Aorta (tissue), 5 donors: ENCODE results near the gene EEFSEC. TPM values are rescaled to one million over a fixed set of nuclear protein-coding genes. Genes with fewer than 3 reads are reported as not detected.

Experiments
- ATAC-seq: fragments of 200-7000 bp; cut with Tn5 transposase; one replicate; pipeline ENCODE4 v1.9.1; 2022; ENCODE audit warnings: moderate library complexity; ENCODE audit not compliant: low FRiP score
- DNase-seq, 2 donors: peaks; one replicate each; pipeline ENCODE4 v3.0.0-alpha.2; 2020
- H3K27ac ChIP-seq, 2 donors: one replicate each; pipeline ENCODE4 v1.5.1; 2013; ENCODE audit warnings: low read length in 2 of 2, mild to moderate bottlenecking in 2 of 2, moderate library complexity in 2 of 2, control low read depth in 1 of 2, inconsistent platforms in 1 of 2, low read depth in 1 of 2
- H3K27me3 ChIP-seq, 2 donors: one replicate each; pipeline ENCODE4 v1.6.1; 2013; ENCODE audit warnings: control low read depth in 1 of 2, low read length in 1 of 2, mild to moderate bottlenecking in 1 of 2, moderate library complexity in 1 of 2; ENCODE audit not compliant: insufficient read depth in 2 of 2, control insufficient read depth in 1 of 2
- H3K36me3 ChIP-seq, 2 donors: one replicate each; pipeline ENCODE4 v1.6.1; 2013; ENCODE audit warnings: control low read depth in 1 of 2, low read length in 1 of 2, mild to moderate bottlenecking in 1 of 2; ENCODE audit not compliant: insufficient read depth in 2 of 2, control insufficient read depth in 1 of 2
- H3K4me1 ChIP-seq, 2 donors: one replicate each; pipeline ENCODE4 v1.6.1; 2013; ENCODE audit warnings: low read length in 2 of 2, control low read depth in 1 of 2, mild to moderate bottlenecking in 1 of 2, moderate library complexity in 1 of 2; ENCODE audit not compliant: insufficient read depth in 2 of 2, control insufficient read depth in 1 of 2
- H3K4me3 ChIP-seq, 2 donors: one replicate each; pipeline ENCODE4 v1.5.1; 2013; ENCODE audit warnings: low read length in 2 of 2, control low read depth in 1 of 2, mild to moderate bottlenecking in 1 of 2
- H3K9me3 ChIP-seq: one replicate; pipeline ENCODE4 v1.6.1; 2013; ENCODE audit warnings: mild to moderate bottlenecking, low read length; ENCODE audit not compliant: control insufficient read depth
- WGBS, 2 donors: extraction: QIAGEN DNeasy Blood & Tissue Kit; methylation state at CpG; one replicate each; pipeline ENCODE4 v1.1.7; 2013; 5-methylcytosine and 5-hydroxymethylcytosine counted together
- intact Hi-C, 2 donors: fragments of 100-400 bp; cut with DNase I; formaldehyde crosslinking; loops; one replicate each; pipeline versions ENCODE4 v1.14.2 to v1.15.0; 2022
- polyA plus RNA-seq, 2 donors: library from polyadenylated mRNA; stranded (reverse); fragments of 200-250 nt; gene quantifications; one replicate each; pipeline ENCODE4 v1.2.3, GENCODE V29; 2013
- total RNA-seq, 2 donors: library from RNA; stranded (reverse); fragmentation: NEBNext Ultra II Directional; extraction: Animal tissue kit (Norgen Biotek cat#: 25700); gene quantifications; one replicate each; pipeline ENCODE4 v1.2.1, GENCODE V29; 2021
- donor health status: healthy with polysubstance abuse.
- donor health status: Bipolar disorder and iron deficiency.
- donor health status: DM: no; HTN: no; CAD: no.
- donor health status: DM: no; HTN: no; CAD: no.
- donor health status: DM: yes; HTN: yes; CAD: no.

EEFSEC gene
- total and polyA plus RNA-seq, 4 donors, result 3.5 to 18.8 (median 11.6) TPM

GRCh38 chr3:128422762-128423524 lies 269.7 kb downstream of the EEFSEC start:
- no peak for DNase-seq
- Histone ChIP-seq H3K4me1 (no peaks in the 10 kb centered on the region), H3K36me3 (no peaks in the 10 kb centered on the region), H3K9me3 (no peaks in the 10 kb centered on the region), H3K27me3 (no peaks in the 10 kb centered on the region), H3K4me3 (no peak overlapping the region), H3K27ac (no peak overlapping the region)
- no peak for ATAC-seq
- intact Hi-C loops, result no loop called here
- 90 to 95% methylated on average over 3 of the region's 3 CpGs for WGBS, 2 donors

GRCh38 chr3:128423525-128424147 lies 270.4 kb downstream of the EEFSEC start:
- intact Hi-C loops, result loop anchor here in 1 of 2 donors (2.0 kb wide), 2 partner anchors 75 to 185 kb away; no protein-coding TSS in a partner anchor
- Histone ChIP-seq H3K9me3 (no peaks in the 10 kb centered on the region), H3K4me1 (no peaks in the 10 kb centered on the region), H3K27ac (no peak overlapping the region), H3K36me3 (no peaks in the 10 kb centered on the region), H3K4me3 (no peak overlapping the region), H3K27me3 (no peaks in the 10 kb centered on the region)
- WGBS, 2 donors, result 87 to 94% methylated on average over 7 of the region's 7 CpGs
- no peak for DNase-seq
- ATAC-seq, result no peak

GRCh38 chr3:128424508-128425069 lies 271.3 kb downstream of the EEFSEC start:
- 88 to 89% methylated on average over 14 of the region's 14 CpGs for WGBS, 2 donors
- Histone ChIP-seq H3K4me3 (no peak overlapping the region), H3K4me1 (no peaks in the 10 kb centered on the region), H3K27me3 (no peaks in the 10 kb centered on the region), H3K27ac (no peak overlapping the region), H3K9me3 (no peaks in the 10 kb centered on the region), H3K36me3 (no peaks in the 10 kb centered on the region)
- intact Hi-C loops, result loop anchor here in 1 of 2 donors (2.0 kb wide), 2 partner anchors 74 to 184 kb away; no protein-coding TSS in a partner anchor
- no peak for DNase-seq
- no peak for ATAC-seq

- Histone ChIP-seq H3K4me1 (no peaks in the 10 kb centered on the region), H3K27me3 (no peaks in the 10 kb centered on the region), H3K4me3 (no peak overlapping the region), H3K36me3 (no peaks in the 10 kb centered on the region), H3K27ac (no peak overlapping the region), H3K9me3 (no peaks in the 10 kb centered on the region)
- intact Hi-C loops, result loop anchor here in 1 of 2 donors (2.0 kb wide), 2 partner anchors 74 to 184 kb away; no protein-coding TSS in a partner anchor
- ATAC-seq (no peak), DNase-seq (no peak)
- WGBS, 2 donors, result 89 to 91% methylated on average over 22 to 23 of the region's 23 CpGs
Observed at GRCh38 chr3:128425142-128425845, 272.0 kb downstream of the EEFSEC start.

- WGBS, 2 donors, result 76 to 78% methylated on average over 8 of the region's 8 CpGs
- H3K27ac ChIP-seq, result no peak overlapping the region
- no peaks in the 10 kb centered on the region for H3K27me3 ChIP-seq
- ATAC-seq (no peak), DNase-seq (no peak)
- H3K36me3 ChIP-seq, result no peaks in the 10 kb centered on the region
- no peaks in the 10 kb centered on the region for H3K4me1 ChIP-seq
- H3K9me3 ChIP-seq, result no peaks in the 10 kb centered on the region
- no peak overlapping the region for H3K4me3 ChIP-seq
- intact Hi-C loops, result loop anchor here (1.0 to 2.0 kb wide), 5 partner anchors 71 to 183 kb away; no protein-coding TSS in a partner anchor
Observed at GRCh38 chr3:128425846-128426127, 272.5 kb downstream of the EEFSEC start.

GRCh38 chr3:128426128-128426921 lies 273.0 kb downstream of the EEFSEC start:
- 10 to 12% methylated on average over 65 to 66 of the region's 66 CpGs for WGBS, 2 donors
- no peak overlapping the region for H3K27ac ChIP-seq
- ATAC-seq, result peak; percentile 90

GRCh38 chr3:128427175-128427857 lies 274.0 kb downstream of the EEFSEC start:
- 92 to 93% methylated on average over 15 of the region's 15 CpGs for WGBS, 2 donors
- no peak overlapping the region for H3K27ac ChIP-seq
- no peaks in the 10 kb centered on the region for H3K9me3 ChIP-seq
- H3K36me3 ChIP-seq, result no peaks in the 10 kb centered on the region
- no peaks in the 10 kb centered on the region for H3K4me1 ChIP-seq
- intact Hi-C loops, result loop anchor here in 1 of 2 donors (2.0 kb wide), 2 partner anchors 69 to 157 kb away; no protein-coding TSS in a partner anchor
- ATAC-seq (no peak), DNase-seq (no peak)
- H3K27me3 ChIP-seq, result no peaks in the 10 kb centered on the region
- H3K4me3 ChIP-seq, result no peak overlapping the region

More at GRCh38 chr3:128426128-128426921, 273.0 kb downstream of the EEFSEC start:
- Histone ChIP-seq H3K36me3 (no peaks in the 10 kb centered on the region), H3K4me1 (no peaks in the 10 kb centered on the region), H3K27me3 (no peaks in the 10 kb centered on the region), H3K9me3 (no peaks in the 10 kb centered on the region), H3K4me3 (no peak overlapping the region)
- DNase-seq, result no peak
- intact Hi-C loops, result loop anchor here in 1 of 2 donors (1.0 to 2.0 kb wide), 3 partner anchors 70 to 182 kb away; no protein-coding TSS in a partner anchor
